ENCODE data around the gene SNX30. TPM values are rescaled to one million over a fixed set of nuclear protein-coding genes. Genes with fewer than 3 reads are reported as not detected.
"Not testable (repeated sequence)": the region's sequence is repeated elsewhere in the genome, so short reads cannot be mapped to it uniquely, and the experiment has no call there.

SNX30 gene
- polyA plus RNA-seq, 2 donors, result 1.0 to 3.1 TPM

DNA sequence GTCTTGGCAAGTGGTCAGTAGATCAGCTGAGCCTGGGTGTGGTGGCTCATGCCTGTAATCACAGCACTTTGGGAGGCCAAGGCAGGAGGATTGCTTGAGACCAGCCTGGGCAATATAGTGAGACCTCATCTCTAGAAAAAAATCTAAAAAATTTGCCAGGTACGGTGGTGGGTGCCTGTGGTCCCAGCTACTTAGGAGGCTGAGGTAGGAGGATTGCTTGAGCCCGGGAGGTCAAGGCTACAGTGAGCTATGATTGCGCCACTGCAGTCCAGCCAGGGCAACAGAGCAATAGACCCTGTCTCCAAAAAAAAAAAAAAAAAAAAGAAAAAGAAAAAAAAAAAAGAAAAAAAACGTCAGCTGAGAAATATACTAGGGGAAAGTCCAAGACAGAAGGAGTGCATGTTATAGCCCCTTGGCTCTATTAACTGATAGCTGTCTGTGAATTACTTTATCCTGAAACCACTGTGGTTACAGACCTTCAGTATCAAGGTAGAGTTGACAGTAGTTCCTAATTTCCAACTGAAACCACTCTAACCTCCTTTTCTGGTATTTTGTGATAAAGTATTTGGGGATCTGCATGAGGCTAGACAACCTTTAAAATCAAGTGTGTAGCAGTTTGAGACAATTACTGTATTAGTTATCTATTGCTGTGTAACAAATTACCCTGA, 30.3 kb upstream of the SNX30 start:
- Histone ChIP-seq H3K27ac (ENCODE audit: low read depth in 2 of 2, low read length in 1 of 2) (no peak overlapping the region), H3K4me1 (ENCODE audit: control insufficient read depth in 2 of 2, insufficient read depth in 2 of 2, low read length in 1 of 2) (no peaks in the 10 kb centered on the region), H3K4me3 (ENCODE audit: low read depth in 1 of 2, low read length in 2 of 2) (no peak overlapping the region), H3K27me3 (ENCODE audit: control insufficient read depth in 1 of 2, insufficient read depth in 2 of 2, low read length in 2 of 2) (no peaks in the 10 kb centered on the region), H3K36me3 (ENCODE audit: control insufficient read depth in 2 of 2, insufficient read depth in 2 of 2, low read length in 1 of 2) (no peaks in the 10 kb centered on the region), H3K9me3 (ENCODE audit: control insufficient read depth in 2 of 2, insufficient read depth in 1 of 2, low read depth in 1 of 2, low read length in 1 of 2) (no peaks in the 10 kb centered on the region)
- 84 to 86% methylated on average over 4 of the region's 4 CpGs for WGBS, 2 donors

GRCh38 chr9:112722749-112723148, 27.8 kb upstream of the SNX30 start:
- not testable (repeated sequence) for H3K36me3 ChIP-seq (ENCODE audit: control insufficient read depth in 2 of 2, insufficient read depth in 2 of 2, low read length in 1 of 2); H3K9me3 ChIP-seq (ENCODE audit: control insufficient read depth in 2 of 2, insufficient read depth in 1 of 2, low read depth in 1 of 2, low read length in 1 of 2); H3K27ac ChIP-seq (ENCODE audit: low read depth in 2 of 2, low read length in 1 of 2); H3K27me3 ChIP-seq (ENCODE audit: control insufficient read depth in 1 of 2, insufficient read depth in 2 of 2, low read length in 2 of 2); H3K4me3 ChIP-seq (ENCODE audit: low read depth in 1 of 2, low read length in 2 of 2); H3K4me1 ChIP-seq (ENCODE audit: control insufficient read depth in 2 of 2, insufficient read depth in 2 of 2, low read length in 1 of 2)
- WGBS, 2 donors, result 93 to 94% methylated on average over 3 of the region's 3 CpGs

DNA sequence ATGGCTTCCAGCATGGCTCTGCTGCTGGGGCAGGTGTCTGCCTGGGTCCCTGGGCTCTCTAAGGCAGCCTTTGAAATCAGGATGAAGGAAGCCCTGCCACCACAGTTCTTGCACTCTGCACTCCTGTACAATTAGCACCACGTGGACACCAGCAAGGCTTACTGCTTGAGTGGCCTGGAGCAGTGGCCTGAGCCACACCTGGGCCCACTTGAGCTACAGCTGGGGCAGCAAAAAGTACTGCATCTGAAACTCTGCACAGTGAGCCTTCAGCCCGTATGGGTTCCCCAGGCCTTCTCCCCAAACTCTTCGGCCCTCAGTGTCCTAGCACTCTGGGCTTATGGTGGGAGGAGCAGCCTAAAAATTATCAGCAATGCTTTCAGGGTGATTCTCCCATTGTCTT, 24.6 kb upstream of the SNX30 start:
- Histone ChIP-seq H3K36me3 (ENCODE audit: control insufficient read depth in 2 of 2, insufficient read depth in 2 of 2, low read length in 1 of 2) (no peaks in the 10 kb centered on the region), H3K27ac (ENCODE audit: low read depth in 2 of 2, low read length in 1 of 2) (no peak overlapping the region), H3K4me3 (ENCODE audit: low read depth in 1 of 2, low read length in 2 of 2) (no peak overlapping the region), H3K9me3 (ENCODE audit: control insufficient read depth in 2 of 2, insufficient read depth in 1 of 2, low read depth in 1 of 2, low read length in 1 of 2) (no peaks in the 10 kb centered on the region), H3K27me3 (ENCODE audit: control insufficient read depth in 1 of 2, insufficient read depth in 2 of 2, low read length in 2 of 2) (no peaks in the 10 kb centered on the region), H3K4me1 (ENCODE audit: control insufficient read depth in 2 of 2, insufficient read depth in 2 of 2, low read length in 1 of 2) (no peaks in the 10 kb centered on the region)
- 83 to 85% methylated on average over 3 of the region's 3 CpGs for WGBS, 2 donors

DNA sequence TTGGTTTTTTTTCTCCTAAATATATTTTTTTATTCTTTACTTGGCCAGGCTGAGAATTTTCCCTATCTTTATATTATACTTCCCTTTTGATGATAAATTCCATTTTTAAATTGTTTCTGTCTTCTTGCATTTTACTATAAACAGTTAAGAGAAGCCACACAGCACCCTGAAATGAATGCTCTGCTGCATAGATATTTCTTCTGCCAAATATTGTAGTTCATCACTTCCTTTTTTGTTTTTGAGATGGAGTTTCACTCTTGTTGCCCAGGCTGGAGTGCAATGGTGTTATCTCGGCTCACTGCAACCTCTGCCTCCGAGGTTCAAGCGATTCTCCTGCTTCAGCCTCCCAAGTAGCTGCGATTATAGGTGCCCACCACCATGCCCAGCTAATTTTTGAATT, 24.1 kb upstream of the SNX30 start:
- no peaks in the 10 kb centered on the region for H3K4me1 ChIP-seq (ENCODE audit: control insufficient read depth in 2 of 2, insufficient read depth in 2 of 2, low read length in 1 of 2)
- no peaks in the 10 kb centered on the region for H3K36me3 ChIP-seq (ENCODE audit: control insufficient read depth in 2 of 2, insufficient read depth in 2 of 2, low read length in 1 of 2)
- no peak overlapping the region for H3K27ac ChIP-seq (ENCODE audit: low read depth in 2 of 2, low read length in 1 of 2)
- no peaks in the 10 kb centered on the region for H3K27me3 ChIP-seq (ENCODE audit: control insufficient read depth in 1 of 2, insufficient read depth in 2 of 2, low read length in 2 of 2)
- H3K9me3 ChIP-seq (ENCODE audit: control insufficient read depth in 2 of 2, insufficient read depth in 1 of 2, low read depth in 1 of 2, low read length in 1 of 2), result no peaks in the 10 kb centered on the region
- WGBS, 2 donors, result 84 to 93% methylated on average over 4 of the region's 4 CpGs
- H3K4me3 ChIP-seq (ENCODE audit: low read depth in 1 of 2, low read length in 2 of 2), result no peak overlapping the region

DNA sequence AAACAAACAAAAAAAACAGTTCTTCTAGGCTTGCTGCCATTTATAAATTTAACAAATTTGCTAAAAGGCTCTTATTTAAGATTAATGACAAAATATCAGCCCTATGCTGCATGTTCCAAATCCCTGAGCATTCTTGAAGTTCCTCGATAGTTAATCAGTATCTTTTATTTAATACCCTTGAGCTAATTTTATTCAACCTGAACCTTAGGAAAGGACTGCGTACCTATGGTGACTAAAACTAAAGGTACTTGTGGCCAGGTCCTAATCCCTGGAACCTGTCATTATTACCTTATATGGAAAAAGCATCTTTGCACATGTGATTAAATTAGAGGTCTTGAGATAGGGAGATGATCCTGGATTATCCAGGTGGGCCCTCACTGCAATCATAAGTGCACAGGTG, 22.2 kb upstream of the SNX30 start:
- no peaks in the 10 kb centered on the region for H3K4me1 ChIP-seq (ENCODE audit: control insufficient read depth in 2 of 2, insufficient read depth in 2 of 2, low read length in 1 of 2)
- no peak overlapping the region for H3K4me3 ChIP-seq (ENCODE audit: low read depth in 1 of 2, low read length in 2 of 2)
- no peaks in the 10 kb centered on the region for H3K9me3 ChIP-seq (ENCODE audit: control insufficient read depth in 2 of 2, insufficient read depth in 1 of 2, low read depth in 1 of 2, low read length in 1 of 2)
- H3K27me3 ChIP-seq (ENCODE audit: control insufficient read depth in 1 of 2, insufficient read depth in 2 of 2, low read length in 2 of 2), result no peaks in the 10 kb centered on the region
- WGBS, 2 donors, result 87 to 91% methylated on average over 2 of the region's 2 CpGs
- H3K36me3 ChIP-seq (ENCODE audit: control insufficient read depth in 2 of 2, insufficient read depth in 2 of 2, low read length in 1 of 2), result no peaks in the 10 kb centered on the region
- no peak overlapping the region for H3K27ac ChIP-seq (ENCODE audit: low read depth in 2 of 2, low read length in 1 of 2)

- WGBS, 2 donors, result 64 to 83% methylated on average over 7 of the region's 7 CpGs
- no peaks in the 10 kb centered on the region for H3K4me1 ChIP-seq (ENCODE audit: control insufficient read depth in 2 of 2, insufficient read depth in 2 of 2, low read length in 1 of 2)
- no peak overlapping the region for H3K4me3 ChIP-seq (ENCODE audit: low read depth in 1 of 2, low read length in 2 of 2)
- H3K9me3 ChIP-seq (ENCODE audit: control insufficient read depth in 2 of 2, insufficient read depth in 1 of 2, low read depth in 1 of 2, low read length in 1 of 2), result no peaks in the 10 kb centered on the region
- no peaks in the 10 kb centered on the region for H3K27me3 ChIP-seq (ENCODE audit: control insufficient read depth in 1 of 2, insufficient read depth in 2 of 2, low read length in 2 of 2)
- no peaks in the 10 kb centered on the region for H3K36me3 ChIP-seq (ENCODE audit: control insufficient read depth in 2 of 2, insufficient read depth in 2 of 2, low read length in 1 of 2)
- H3K27ac ChIP-seq (ENCODE audit: low read depth in 2 of 2, low read length in 1 of 2), result no peak overlapping the region
Measured at GRCh38 chr9:112731971-112732370, 18.6 kb upstream of the SNX30 start.

- Histone ChIP-seq H3K9me3 (ENCODE audit: control insufficient read depth in 2 of 2, insufficient read depth in 1 of 2, low read depth in 1 of 2, low read length in 1 of 2) (no peaks in the 10 kb centered on the region), H3K4me3 (ENCODE audit: low read depth in 1 of 2, low read length in 2 of 2) (no peak overlapping the region), H3K27me3 (ENCODE audit: control insufficient read depth in 1 of 2, insufficient read depth in 2 of 2, low read length in 2 of 2) (no peaks in the 10 kb centered on the region), H3K27ac (ENCODE audit: low read depth in 2 of 2, low read length in 1 of 2) (no peak overlapping the region), H3K4me1 (ENCODE audit: control insufficient read depth in 2 of 2, insufficient read depth in 2 of 2, low read length in 1 of 2) (no peaks in the 10 kb centered on the region), H3K36me3 (ENCODE audit: control insufficient read depth in 2 of 2, insufficient read depth in 2 of 2, low read length in 1 of 2) (no peaks in the 10 kb centered on the region)
- 66 to 68% methylated on average over 2 of the region's 2 CpGs for WGBS, 2 donors
Measured at GRCh38 chr9:112734892-112735291, 15.7 kb upstream of the SNX30 start.

DNA sequence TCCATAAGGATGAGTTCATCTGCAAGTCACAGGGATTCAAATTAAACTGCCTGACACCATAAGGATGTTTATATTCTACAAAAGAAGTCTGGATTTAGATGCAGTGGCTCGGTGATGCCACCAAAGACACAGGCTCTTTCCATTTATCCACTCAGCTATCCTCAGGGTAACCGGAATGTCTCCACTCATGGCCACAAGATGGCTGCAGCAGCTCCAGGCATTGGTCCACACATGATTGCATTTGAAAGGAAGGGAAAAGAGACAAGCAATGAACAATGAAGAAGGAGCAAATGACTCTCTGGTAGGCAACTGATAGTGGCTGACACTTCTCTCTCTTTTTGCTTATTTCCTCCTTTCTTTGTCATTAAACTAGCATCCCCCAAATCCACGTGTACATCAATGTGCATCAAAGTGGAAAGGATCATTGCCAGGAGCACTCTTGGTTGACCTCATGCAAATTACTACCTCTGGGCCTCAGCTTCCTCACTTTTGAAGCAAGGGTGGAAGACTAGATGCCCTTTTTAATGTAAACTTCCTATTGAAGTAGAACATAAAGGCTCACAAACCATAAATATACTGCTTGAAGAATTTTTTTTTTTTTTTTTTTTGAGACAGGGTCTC, 7.2 kb upstream of the SNX30 start:
- no peak overlapping the region for H3K27ac ChIP-seq (ENCODE audit: low read depth in 2 of 2, low read length in 1 of 2)
- no peak overlapping the region for H3K4me3 ChIP-seq (ENCODE audit: low read depth in 1 of 2, low read length in 2 of 2)
- H3K4me1 ChIP-seq (ENCODE audit: control insufficient read depth in 2 of 2, insufficient read depth in 2 of 2, low read length in 1 of 2), result no peaks in the 10 kb centered on the region
- 86 to 88% methylated on average over 3 of the region's 3 CpGs for WGBS, 2 donors
- no peaks in the 10 kb centered on the region for H3K36me3 ChIP-seq (ENCODE audit: control insufficient read depth in 2 of 2, insufficient read depth in 2 of 2, low read length in 1 of 2)
- no peaks in the 10 kb centered on the region for H3K27me3 ChIP-seq (ENCODE audit: control insufficient read depth in 1 of 2, insufficient read depth in 2 of 2, low read length in 2 of 2)
- H3K9me3 ChIP-seq (ENCODE audit: control insufficient read depth in 2 of 2, insufficient read depth in 1 of 2, low read depth in 1 of 2, low read length in 1 of 2), result no peaks in the 10 kb centered on the region

GRCh38 chr9:112744177-112744576, 6.4 kb upstream of the SNX30 start:
- Histone ChIP-seq H3K27ac (ENCODE audit: low read depth in 2 of 2, low read length in 1 of 2) (no peak overlapping the region), H3K9me3 (ENCODE audit: control insufficient read depth in 2 of 2, insufficient read depth in 1 of 2, low read depth in 1 of 2, low read length in 1 of 2) (no peaks in the 10 kb centered on the region), H3K4me3 (ENCODE audit: low read depth in 1 of 2, low read length in 2 of 2) (no peak overlapping the region), H3K27me3 (ENCODE audit: control insufficient read depth in 1 of 2, insufficient read depth in 2 of 2, low read length in 2 of 2) (no peaks in the 10 kb centered on the region), H3K4me1 (ENCODE audit: control insufficient read depth in 2 of 2, insufficient read depth in 2 of 2, low read length in 1 of 2) (no peaks in the 10 kb centered on the region), H3K36me3 (ENCODE audit: control insufficient read depth in 2 of 2, insufficient read depth in 2 of 2, low read length in 1 of 2) (no peaks in the 10 kb centered on the region)
- WGBS, 2 donors, result 80 to 82% methylated on average over 4 of the region's 4 CpGs

DNA sequence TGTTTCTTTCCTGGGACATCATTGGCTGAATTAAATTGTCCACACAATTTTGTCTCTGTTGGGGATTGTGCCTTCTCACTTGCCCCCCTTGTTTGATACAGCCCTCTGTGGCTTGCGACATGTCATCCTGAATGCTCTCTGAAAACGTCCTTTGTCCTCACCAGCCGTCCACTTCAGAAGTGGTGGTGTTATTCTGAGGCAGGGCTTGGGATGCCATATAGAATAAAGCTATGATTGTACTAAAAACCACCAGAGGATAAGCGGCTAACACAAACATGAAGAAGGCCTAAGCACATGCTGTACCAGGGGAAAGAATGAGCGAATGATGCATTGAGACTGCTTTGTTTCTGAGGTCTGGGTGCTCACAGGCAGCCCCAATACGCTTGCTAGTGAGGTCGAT, 3.5 kb upstream of the SNX30 start:
- H3K4me1 ChIP-seq (ENCODE audit: control insufficient read depth in 2 of 2, insufficient read depth in 2 of 2, low read length in 1 of 2), result peaks cover 2 to 4% of the 10 kb centered on the region in 2 donors
- H3K27ac ChIP-seq (ENCODE audit: low read depth in 2 of 2, low read length in 1 of 2), result no peak overlapping the region
- no peak overlapping the region for H3K4me3 ChIP-seq (ENCODE audit: low read depth in 1 of 2, low read length in 2 of 2)
- H3K36me3 ChIP-seq (ENCODE audit: control insufficient read depth in 2 of 2, insufficient read depth in 2 of 2, low read length in 1 of 2), result no peaks in the 10 kb centered on the region
- no peaks in the 10 kb centered on the region for H3K9me3 ChIP-seq (ENCODE audit: control insufficient read depth in 2 of 2, insufficient read depth in 1 of 2, low read depth in 1 of 2, low read length in 1 of 2)
- no peaks in the 10 kb centered on the region for H3K27me3 ChIP-seq (ENCODE audit: control insufficient read depth in 1 of 2, insufficient read depth in 2 of 2, low read length in 2 of 2)
- WGBS, 2 donors, result 88 to 92% methylated on average over 7 of the region's 7 CpGs

Measured in esophagus (tissue), 2 donors.